IMR-90 (cell line): ENCODE measurements around the gene TEC. TPM values are rescaled to one million over a fixed set of nuclear protein-coding genes. Genes with fewer than 3 reads are reported as not detected.

Experiments used
- ATAC-seq: fragments of 200-7000 bp; cut with Tn5 transposase; 2 replicates; pipeline ENCODE4 v1.9.1; 2020; ENCODE audit warnings: low read depth, mild to moderate bottlenecking, moderate library complexity
- BruUV-seq: library from RNA; stranded (reverse); fragments of 400-500 nt; replicated peaks from 2 replicates; lab custom pipeline; 2021; lab: Mats Ljungman, UMichigan
- CTCF ChIA-PET: fragments of 300-600 bp; formaldehyde crosslinking; extraction: SDS; loops from one replicate; lab custom pipeline; 2021; ENCODE audit warnings: antibody characterized with exemption; lab: Yijun Ruan, JAX
- POLR2A ChIA-PET: fragments of 300-600 bp; sonication (Branson Sonifier 250); formaldehyde crosslinking; loops from one replicate; lab custom pipeline; 2022; ENCODE audit warnings: antibody characterized with exemption; ENCODE audit not compliant: unreplicated experiment; lab: Charles Lee
- DNase-seq: peaks from one replicate; pipeline ENCODE4 v3.0.0; 2013
- H2AFZ ChIP-seq: replicated peaks from 2 replicates; pipeline ENCODE3; 2013; ENCODE audit warnings: low read length, mild to moderate bottlenecking; ENCODE audit not compliant: poor library complexity
- H2AK5ac ChIP-seq: 2 replicates; pipeline ENCODE4 v1.6.1; 2013; ENCODE audit warnings: low read depth, low read length, inconsistent platforms
- H2AK9ac ChIP-seq: replicated peaks from 2 replicates; pipeline ENCODE3; 2013; ENCODE audit warnings: mild to moderate bottlenecking, low read depth, low read length, moderate library complexity; ENCODE audit not compliant: poor library complexity
- H2BK120ac ChIP-seq: 2 replicates; pipeline ENCODE4 v1.6.1; 2013; ENCODE audit warnings: low read depth, low read length, inconsistent platforms
- H2BK15ac ChIP-seq: 3 replicates; pipeline ENCODE4 v1.6.1; 2013; ENCODE audit warnings: low read depth, low read length, inconsistent platforms
- H2BK20ac ChIP-seq: 2 replicates; pipeline ENCODE4 v1.6.1; 2013; ENCODE audit warnings: low read depth, mild to moderate bottlenecking, inconsistent platforms, low read length, moderate library complexity
- H2BK5ac ChIP-seq: 2 replicates; pipeline ENCODE4 v1.6.1; 2013; ENCODE audit warnings: mild to moderate bottlenecking, low read depth, low read length, inconsistent platforms; ENCODE audit not compliant: poor library complexity, severe bottlenecking
- H3K14ac ChIP-seq: replicated peaks from 2 replicates; pipeline ENCODE4 v1.6.1; 2013; ENCODE audit warnings: low read depth, low read length, inconsistent platforms
- H3K18ac ChIP-seq: 2 replicates; pipeline ENCODE4 v1.6.1; 2013; ENCODE audit warnings: low read depth, low read length, control low read depth
- H3K23ac ChIP-seq: 2 replicates; pipeline ENCODE4 v1.6.1; 2013; ENCODE audit warnings: low read depth, low read length, inconsistent platforms
- H3K27ac ChIP-seq: 2 replicates; pipeline ENCODE4 v1.5.1; 2013; ENCODE audit warnings: mild to moderate bottlenecking, control low read depth, low read length; ENCODE audit not compliant: insufficient read depth
- H3K27me3 ChIP-seq: 2 replicates; pipeline ENCODE4 v1.6.1; 2013; ENCODE audit warnings: low read length; ENCODE audit not compliant: control insufficient read depth, insufficient read depth
- H3K36me3 ChIP-seq: 2 replicates; pipeline ENCODE4 v1.6.1; 2013; ENCODE audit warnings: low read length, mixed read lengths; ENCODE audit not compliant: control insufficient read depth, insufficient read depth
- H3K4ac ChIP-seq: 2 replicates; pipeline ENCODE4 v1.6.1; 2013; ENCODE audit warnings: low read depth, low read length, inconsistent platforms
- H3K4me1 ChIP-seq: 2 replicates; pipeline ENCODE4 v1.6.1; 2013; ENCODE audit warnings: low read length, mixed read lengths; ENCODE audit not compliant: control insufficient read depth, insufficient read depth
- H3K4me2 ChIP-seq: 2 replicates; pipeline ENCODE4 v1.6.1; 2013; ENCODE audit warnings: low read depth, mild to moderate bottlenecking, control low read depth, low read length, moderate library complexity
- H3K4me3 ChIP-seq: 2 replicates; pipeline ENCODE4 v1.5.1; 2013; ENCODE audit warnings: low read depth, mild to moderate bottlenecking, control low read depth, low read length, moderate library complexity; ENCODE audit not compliant: insufficient read depth
- H3K56ac ChIP-seq: 2 replicates; pipeline ENCODE4 v1.6.1; 2013; ENCODE audit warnings: low read length, inconsistent platforms; ENCODE audit not compliant: insufficient read depth; ENCODE audit errors: extremely low read depth
- H3K79me1 ChIP-seq, 2 experiments: 2 replicates each; pipeline ENCODE4 v1.6.1; 2013; ENCODE audit warnings: low read length in 2 of 2, inconsistent platforms in 1 of 2, low read depth in 1 of 2
- H3K9ac ChIP-seq: 2 replicates; pipeline ENCODE4 v1.6.1; 2013; ENCODE audit warnings: low read depth, low read length, control low read depth
- H3K9me1 ChIP-seq: 2 replicates; pipeline ENCODE4 v1.6.1; 2013; ENCODE audit warnings: low read length, inconsistent platforms; ENCODE audit not compliant: insufficient read depth
- H3K9me3 ChIP-seq: 2 replicates; pipeline ENCODE4 v1.6.1; 2013; ENCODE audit warnings: low read length; ENCODE audit not compliant: control insufficient read depth, insufficient read depth
- H4K20me1 ChIP-seq: 2 replicates; pipeline ENCODE4 v1.6.1; 2013; ENCODE audit warnings: low read length, inconsistent platforms; ENCODE audit not compliant: insufficient read depth
- H4K5ac ChIP-seq: 2 replicates; pipeline ENCODE4 v1.6.1; 2013; ENCODE audit warnings: mild to moderate bottlenecking, low read depth, low read length, control low read depth
- H4K8ac ChIP-seq, 2 experiments: 2 replicates each; pipeline ENCODE4 v1.6.1; 2013; ENCODE audit warnings: low read depth in 2 of 2, low read length in 2 of 2, control low read depth in 1 of 2, inconsistent platforms in 1 of 2
- H4K91ac ChIP-seq: 2 replicates; pipeline ENCODE4 v1.6.1; 2013; ENCODE audit warnings: low read depth, low read length, inconsistent platforms; ENCODE audit not compliant: insufficient read depth
- CTCF ChIP-seq: conservative IDR thresholded peaks from 2 replicates; pipeline ENCODE4 v1.5.1; 2012; ENCODE audit warnings: mild to moderate bottlenecking, low read depth, low read length, improper control_type of control experiment
- ELK1 ChIP-seq: fragments of 150-350 bp; IDR thresholded peaks from 2 replicates; pipeline ENCODE4 v1.6.1; 2016; ENCODE audit warnings: low read depth, mild to moderate bottlenecking, low read length, moderate library complexity, borderline replicate concordance
- FOS ChIP-seq: fragments of 150-350 bp; IDR thresholded peaks from 2 replicates; pipeline ENCODE4 v1.6.1; 2016; ENCODE audit warnings: low read depth, low read length
- MAFK ChIP-seq: IDR thresholded peaks from 2 replicates; pipeline ENCODE4 v1.6.1; 2012; ENCODE audit warnings: low read depth, low read length, improper control_type of control experiment
- MAZ ChIP-seq: IDR thresholded peaks from 2 replicates; pipeline ENCODE4 v1.6.1; 2012; ENCODE audit warnings: low read depth, mild to moderate bottlenecking, low read length, improper control_type of control experiment, moderate library complexity, borderline replicate concordance
- RFX5 ChIP-seq: IDR thresholded peaks from 2 replicates; pipeline ENCODE4 v1.8.0; 2012; ENCODE audit warnings: low read depth, mild to moderate bottlenecking, low read length, moderate library complexity
- SMC3 ChIP-seq: fragments of 150-350 bp; IDR thresholded peaks from 2 replicates; pipeline ENCODE4 v1.6.1; 2016; ENCODE audit warnings: low read depth, mild to moderate bottlenecking, antibody characterized with exemption, low read length, moderate library complexity
- USF2 ChIP-seq: fragments of 150-350 bp; IDR thresholded peaks from 2 replicates; pipeline ENCODE4 v1.6.1; 2017; ENCODE audit warnings: mild to moderate bottlenecking, antibody characterized with exemption, low read length, low read depth
- WGBS, 2 experiments: methylation state at CpG; one replicate each; pipeline versions ENCODE4 v1.1.5 to v1.1.7; 2013; ENCODE audit warnings: missing lambda C conversion rate in 2 of 2; ENCODE audit not compliant: insufficient read length in 1 of 2; ENCODE audit errors: extremely low coverage in 2 of 2; 5-methylcytosine and 5-hydroxymethylcytosine counted together
- dilution Hi-C: fragments of 300-500 bp; cut with HindIII; formaldehyde crosslinking; loops from one replicate; pipeline ENCODE4 v1.14.3; 2018; ENCODE audit warnings: low sequenced_read_pairs; ENCODE audit not compliant: unreplicated experiment
- in situ Hi-C: fragments of 300-500 bp; cut with MboI; formaldehyde crosslinking; loops from 3 replicates; pipeline ENCODE4 v1.14.3; 2019; ENCODE audit warnings: low sequenced_read_pairs, inconsistent platforms, mixed read lengths
- intact Hi-C: fragments of 100-400 bp; cut with micrococcal nuclease; formaldehyde crosslinking; loops from 2 replicates; pipeline ENCODE4 v1.10.0; 2022
- polyA plus RNA-seq, 3 experiments: library from polyadenylated mRNA; depleted of rRNA; stranded (reverse); fragments of >200 nt; gene quantifications; 2 replicates each; pipeline ENCODE4 v1.2.3, GENCODE V29; 2012; ENCODE audit warnings: low replicate concordance in 1 of 3
- total RNA-seq: library from RNA; depleted of rRNA; stranded (reverse); fragments of >200 nt; gene quantifications from 2 replicates; pipeline ENCODE4 v1.2.3, GENCODE V29; 2012

The TEC gene
- total and polyA plus RNA-seq, 2 of the 4 experiments (the other 2 are of a cell fraction): 0.39 to 0.54 TPM

GRCh38 chr4:48248559-48248953, 21.1 kb downstream of the TEC start:
- WGBS, 2 experiments: no CpG with 5 or more reads among the region's 1 CpG
- no peak overlapping the region for H4K91ac ChIP-seq
- no peak overlapping the region for H2BK120ac ChIP-seq
- H2BK5ac ChIP-seq: no peak overlapping the region
- no peak overlapping the region for H3K4ac ChIP-seq
- no peak overlapping the region for H3K23ac ChIP-seq
- no peak overlapping the region for H2AFZ ChIP-seq
- ChIA-PET CTCF (no interaction called here), POLR2A (no interaction called here)
- no peak overlapping the region for H3K4me2 ChIP-seq
- no peak overlapping the region for H3K56ac ChIP-seq
- intact Hi-C loops: no loop called here
- H2BK20ac ChIP-seq: no peak overlapping the region
- H3K27ac ChIP-seq: no peak overlapping the region
- H4K8ac ChIP-seq: no peak overlapping the region
- no peak overlapping the region for H3K18ac ChIP-seq
- no peak for ATAC-seq
- no peak overlapping the region for H3K9ac ChIP-seq
- H3K9me1 ChIP-seq: no peaks in the 10 kb centered on the region
- H3K9me3 ChIP-seq: no peaks in the 10 kb centered on the region
- H3K4me3 ChIP-seq: no peak overlapping the region
- H3K36me3 ChIP-seq: no peaks in the 10 kb centered on the region
- TF ChIP-seq RFX5 (no peak), MAZ (no peak), ELK1 (no peak), MAFK (no peak), USF2 (no peak), FOS (no peak), SMC3 (no peak), CTCF (no peak)
- H2AK5ac ChIP-seq: no peak overlapping the region
- BruUV-seq: no TSS peak
- no peak overlapping the region for H3K14ac ChIP-seq
- H4K20me1 ChIP-seq: no peaks in the 10 kb centered on the region
- H2AK9ac ChIP-seq: no peak overlapping the region
- no peaks in the 10 kb centered on the region; a peak in 1 of 4 replicates for H3K79me1 ChIP-seq
- no peak overlapping the region for H4K5ac ChIP-seq
- in situ Hi-C loops: no loop called here
- no peak overlapping the region for H2BK15ac ChIP-seq
- no peak for DNase-seq
- dilution Hi-C loops: no loop called here
- no peaks in the 10 kb centered on the region for H3K4me1 ChIP-seq
- no peaks in the 10 kb centered on the region; the same call in 1 of the 2 replicates for H3K27me3 ChIP-seq
